ENCODE results near the gene DSCAML1. TPM values are rescaled to one million over a fixed set of nuclear protein-coding genes. Genes with fewer than 3 reads are reported as not detected.

DSCAML1 gene
- total RNA-seq, 4 donors from 2014 or later: 2.9 to 5.8 (median 3.3) TPM

- H3K9me3 ChIP-seq: no peaks in the 10 kb centered on the region
- no peaks in the 10 kb centered on the region for H3K4me1 ChIP-seq
- H3K27ac ChIP-seq: no peak overlapping the region
- no peak for DNase-seq
- in situ Hi-C loops (cut with MboI; ENCODE audit: low pct_ligation_motif_present in 1 of 4, low pct_unique_long_range_greater_than_20kb in 1 of 4, low sequenced_read_pairs in 3 of 4): no loop called here
- peaks cover 9% of the 10 kb centered on the region for H3K27me3 ChIP-seq
- H3K36me3 ChIP-seq: no peaks in the 10 kb centered on the region
- WGBS, 2 donors (ENCODE audit: low coverage in 1 of 2): 68% methylated on average over 20 of the region's 20 CpGs; no CpG with 5 or more reads in 1 of the 2 donors
- TF ChIP-seq POLR2AphosphoS5 (IDR thresholded peaks at IDR 0.05) (no peak), CTCF (IDR thresholded peaks at IDR 0.05) (no peak), POLR2A (IDR thresholded peaks at IDR 0.05) (no peak), EP300 (IDR thresholded peaks at IDR 0.05; ENCODE audit: low read depth) (no peak)
- intact Hi-C loops (cut with DNase I; ENCODE audit: low total_unique reads): no loop called here
- H3K4me3 ChIP-seq: no peak overlapping the region
Observed at GRCh38 chr11:117492578-117493251, 304.3 kb downstream of the DSCAML1 start.

- H3K9me3 ChIP-seq: no peaks in the 10 kb centered on the region
- 82 to 85% methylated on average over 6 of the region's 6 CpGs for WGBS, 2 donors (ENCODE audit: low coverage in 1 of 2)
- peaks cover 9% of the 10 kb centered on the region for H3K27me3 ChIP-seq
- no peak overlapping the region for H3K4me3 ChIP-seq
- no peaks in the 10 kb centered on the region for H3K4me1 ChIP-seq
- H3K36me3 ChIP-seq: no peaks in the 10 kb centered on the region
- no peak overlapping the region for H3K27ac ChIP-seq
- TF ChIP-seq CTCF (IDR thresholded peaks at IDR 0.05) (no peak), POLR2AphosphoS5 (IDR thresholded peaks at IDR 0.05) (no peak), POLR2A (IDR thresholded peaks at IDR 0.05) (no peak), EP300 (IDR thresholded peaks at IDR 0.05; ENCODE audit: low read depth) (no peak)
- intact Hi-C loops (cut with DNase I; ENCODE audit: low total_unique reads): no loop called here
- in situ Hi-C loops (cut with MboI; ENCODE audit: low pct_ligation_motif_present in 1 of 4, low pct_unique_long_range_greater_than_20kb in 1 of 4, low sequenced_read_pairs in 3 of 4): no loop called here
- no peak for DNase-seq
Observed at GRCh38 chr11:117490911-117491310, 306.1 kb downstream of the DSCAML1 start.

- WGBS, 2 donors (ENCODE audit: low coverage in 1 of 2): 45% methylated on average over 14 of the region's 14 CpGs; no CpG with 5 or more reads in 1 of the 2 donors
- intact Hi-C loops (cut with DNase I; ENCODE audit: low total_unique reads): no loop called here
- H3K27me3 ChIP-seq: peaks cover 9% of the 10 kb centered on the region
- no peak overlapping the region for H3K27ac ChIP-seq
- DNase-seq: no peak
- no peaks in the 10 kb centered on the region for H3K9me3 ChIP-seq
- TF ChIP-seq CTCF (IDR thresholded peaks at IDR 0.05) (no peak), POLR2A (IDR thresholded peaks at IDR 0.05) (no peak), EP300 (IDR thresholded peaks at IDR 0.05; ENCODE audit: low read depth) (no peak), POLR2AphosphoS5 (IDR thresholded peaks at IDR 0.05) (no peak)
- no peaks in the 10 kb centered on the region for H3K4me1 ChIP-seq
- no peak overlapping the region for H3K4me3 ChIP-seq
- H3K36me3 ChIP-seq: no peaks in the 10 kb centered on the region
- in situ Hi-C loops (cut with MboI; ENCODE audit: low pct_ligation_motif_present in 1 of 4, low pct_unique_long_range_greater_than_20kb in 1 of 4, low sequenced_read_pairs in 3 of 4): no loop called here
Observed at GRCh38 chr11:117489999-117490679, 306.9 kb downstream of the DSCAML1 start.

GRCh38 chr11:117488996-117489952, 307.7 kb downstream of the DSCAML1 start:
- Histone ChIP-seq H3K36me3 (no peaks in the 10 kb centered on the region), H3K4me3 (no peak overlapping the region), H3K4me1 (no peaks in the 10 kb centered on the region), H3K27me3 (peaks cover 9% of the 10 kb centered on the region), H3K27ac (no peak overlapping the region), H3K9me3 (no peaks in the 10 kb centered on the region)
- in situ Hi-C loops (cut with MboI; ENCODE audit: low pct_ligation_motif_present in 1 of 4, low pct_unique_long_range_greater_than_20kb in 1 of 4, low sequenced_read_pairs in 3 of 4): no loop called here
- TF ChIP-seq POLR2A (IDR thresholded peaks at IDR 0.05) (no peak), CTCF (IDR thresholded peaks at IDR 0.05) (no peak), POLR2AphosphoS5 (IDR thresholded peaks at IDR 0.05) (peak in 1 of 3 donors; percentile 56), EP300 (IDR thresholded peaks at IDR 0.05; ENCODE audit: low read depth) (no peak)
- intact Hi-C loops (cut with DNase I; ENCODE audit: low total_unique reads): no loop called here
- WGBS, 2 donors (ENCODE audit: low coverage in 1 of 2): 75% methylated on average over 11 of the region's 14 CpGs; no CpG with 5 or more reads in 1 of the 2 donors
- no peak for DNase-seq
